ENCODE data around the gene ZMYND10. TPM values are rescaled to one million over a fixed set of nuclear protein-coding genes. Genes with fewer than 3 reads are reported as not detected.
A peak's percentile ranks its signal among the peaks of the same experiment; 100 is the strongest.

The ZMYND10 gene
- total RNA-seq, 1 donor from 2014 or later = 0.13 TPM

GRCh38 chr3:50371133-50371685 is 25.7 kb upstream of the ZMYND10 start:
- DNase-seq (ENCODE audit: low read depth, low spot score) = no peak

- DNase-seq (ENCODE audit: low read depth, low spot score) = no peak
Measured at GRCh38 chr3:50370594-50370993, 25.1 kb upstream of the ZMYND10 start.

GRCh38 chr3:50369012-50369670 is 23.6 kb upstream of the ZMYND10 start:
- DNase-seq (ENCODE audit: low read depth, low spot score) = no peak

DNA sequence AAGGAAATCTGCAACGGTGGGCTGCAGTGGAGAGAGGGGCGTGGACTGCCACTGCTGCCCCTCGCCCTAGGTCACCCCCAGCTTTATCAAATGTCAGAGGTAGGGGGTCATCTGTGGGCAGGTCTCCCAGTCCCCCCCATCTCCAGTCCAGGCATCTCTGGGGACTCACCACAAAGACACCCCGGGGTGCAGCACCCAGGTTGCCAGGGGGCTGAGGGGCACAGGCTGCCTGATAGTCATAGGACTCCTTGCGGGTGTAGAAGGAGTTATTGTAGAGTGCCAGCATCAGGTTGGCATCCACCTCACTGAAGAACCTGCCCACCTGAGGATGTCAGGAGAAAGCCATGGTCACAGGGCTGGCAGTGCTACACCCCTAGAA is 20.3 kb upstream of the ZMYND10 start:
- DNase-seq (ENCODE audit: low read depth, low spot score) = no peak

DNA sequence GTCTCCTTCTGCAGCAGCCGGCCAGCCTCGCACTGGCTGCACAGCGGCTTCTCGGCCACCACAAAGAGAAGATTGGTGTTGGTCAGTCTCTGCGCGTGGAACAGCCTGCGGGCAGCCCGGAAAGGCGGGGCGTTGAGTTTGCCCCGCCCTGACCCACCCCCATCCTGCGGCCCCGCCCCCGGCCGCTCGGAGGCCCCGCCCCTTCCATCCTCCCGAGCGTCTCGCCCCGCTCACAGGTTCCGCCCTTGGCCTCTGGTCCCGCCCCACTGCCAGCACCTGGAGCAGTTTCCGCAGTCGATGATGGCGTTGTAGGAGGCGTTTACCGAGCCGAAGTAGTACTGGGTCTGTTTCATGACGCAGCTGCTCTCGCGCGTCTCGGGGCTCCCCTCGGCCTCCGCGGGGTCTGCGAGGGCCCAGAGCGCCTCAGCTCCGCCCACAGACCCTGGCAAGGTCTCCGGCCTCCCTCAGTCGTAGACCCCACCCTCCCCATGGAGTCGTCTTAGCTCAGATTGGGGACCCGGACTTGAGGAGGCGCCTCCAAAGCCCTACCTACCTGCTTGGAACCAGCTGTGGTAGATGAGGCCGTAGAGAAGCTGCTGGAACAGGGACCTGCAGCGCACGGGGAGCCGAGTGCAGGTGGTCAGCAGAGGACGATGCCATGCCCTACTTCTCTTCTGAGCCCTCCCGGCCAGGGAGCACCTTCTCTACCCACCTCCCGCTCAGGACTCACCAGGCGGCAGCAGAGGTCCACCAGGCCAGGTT is 19.7 kb upstream of the ZMYND10 start:
- DNase-seq (ENCODE audit: low read depth, low spot score) = no peak

GRCh38 chr3:50364573-50365079 is 19.1 kb upstream of the ZMYND10 start:
- no peak for DNase-seq (ENCODE audit: low read depth, low spot score)

GRCh38 chr3:50359760-50360110 is 14.2 kb upstream of the ZMYND10 start:
- DNase-seq (ENCODE audit: low read depth, low spot score) = no peak

DNA sequence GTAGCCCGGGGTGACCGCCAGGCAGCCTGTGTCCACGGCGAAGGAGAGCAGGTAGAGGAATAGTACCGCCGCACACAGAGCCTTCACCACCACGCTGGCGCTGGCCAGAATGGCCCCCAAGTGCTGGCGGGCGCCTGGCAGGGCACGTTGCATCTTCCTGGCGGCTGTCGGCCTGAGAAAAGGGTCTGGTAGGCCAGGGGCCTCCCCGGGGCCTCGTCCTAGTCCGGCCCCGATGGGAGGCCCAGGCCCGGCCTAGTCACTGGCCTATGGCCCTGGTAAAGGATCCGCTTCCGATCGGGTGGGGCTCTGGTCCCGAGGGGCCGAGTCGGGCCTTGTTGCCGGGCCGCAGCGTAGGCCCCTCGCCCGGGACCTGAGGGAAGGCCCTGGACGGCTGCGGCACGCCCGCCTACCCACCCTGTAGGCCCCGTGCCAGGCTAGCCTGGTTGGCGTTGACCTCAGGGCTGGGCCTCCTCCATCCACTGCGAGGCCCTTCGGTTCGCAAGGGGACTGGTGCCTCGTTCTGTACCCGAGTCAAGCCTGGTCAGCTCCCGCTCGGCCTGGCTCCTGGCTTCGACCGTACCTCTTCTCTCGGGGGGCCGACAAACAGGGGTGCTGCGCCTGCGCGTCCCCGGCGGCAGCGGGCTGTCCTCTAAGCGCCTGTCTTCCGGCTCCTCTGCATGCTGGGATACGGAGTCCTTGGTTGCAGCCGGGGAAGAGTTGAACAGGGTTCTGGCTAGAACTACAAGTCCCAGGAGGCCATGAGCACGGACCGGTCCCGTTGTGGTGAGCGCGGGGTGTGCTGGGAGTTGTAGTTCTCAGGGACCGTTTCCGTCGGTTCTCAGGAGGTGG is 13.6 kb upstream of the ZMYND10 start, which contains the start of gene TMEM115:
TMEM115 (minus strand) TSS at position 611 of the 849 bp plus-strand sequence; CDS start at position 153, 458 bp downstream.
- peak; percentile 96 for DNase-seq (ENCODE audit: low read depth, low spot score)

DNA sequence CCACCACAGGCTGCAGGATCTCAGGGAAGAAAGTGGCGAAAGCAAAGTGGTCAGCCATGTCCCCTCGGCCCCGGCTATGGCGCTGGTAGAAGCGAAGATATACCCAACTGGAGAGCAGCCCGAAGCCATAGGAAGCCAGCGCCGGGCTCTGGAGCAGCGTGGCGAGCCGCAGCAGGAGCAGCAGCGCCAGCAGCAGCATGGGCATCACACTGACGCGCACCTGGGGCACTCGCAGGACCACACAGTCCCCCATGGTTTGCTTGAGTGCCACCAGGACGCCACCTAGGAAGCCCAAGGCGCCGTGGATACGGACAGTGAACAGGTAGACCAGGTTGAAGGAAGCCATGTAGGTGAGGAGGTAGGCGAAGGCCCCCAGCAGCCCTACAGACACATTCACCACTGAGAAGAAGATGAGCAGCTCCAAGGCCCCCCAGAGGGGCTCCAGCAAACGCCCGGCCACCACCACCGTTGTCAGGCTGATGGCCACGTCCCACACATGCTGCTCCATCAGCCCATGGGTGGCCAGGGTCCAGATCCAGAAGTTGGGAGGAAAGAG is 12.9 kb upstream of the ZMYND10 start:
- DNase-seq (ENCODE audit: low read depth, low spot score) = no peak

- DNase-seq (ENCODE audit: low read depth, low spot score) = no peak
Measured at GRCh38 chr3:50357481-50357880, 11.9 kb upstream of the ZMYND10 start.

DNA sequence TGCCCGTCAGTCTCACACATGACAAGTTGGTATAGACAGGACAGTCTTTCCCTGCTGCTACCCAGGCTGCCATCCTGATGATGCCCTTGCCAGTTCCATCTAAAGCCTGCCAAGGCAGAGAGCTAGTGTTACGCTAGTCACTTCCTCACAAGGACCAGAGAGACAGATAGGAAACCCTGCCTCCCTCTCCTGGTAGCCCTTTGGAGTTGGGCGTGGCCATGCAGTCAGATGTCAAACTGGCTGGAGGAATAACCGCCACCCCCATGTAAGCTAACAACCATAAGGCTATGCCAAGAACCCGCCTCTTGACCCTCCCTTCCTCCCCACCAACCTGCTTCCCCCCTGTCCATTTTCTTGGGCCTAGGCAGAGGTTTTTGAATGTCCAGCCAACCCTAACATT is 11.0 kb upstream of the ZMYND10 start:
- no peak for DNase-seq (ENCODE audit: low read depth, low spot score)

DNA sequence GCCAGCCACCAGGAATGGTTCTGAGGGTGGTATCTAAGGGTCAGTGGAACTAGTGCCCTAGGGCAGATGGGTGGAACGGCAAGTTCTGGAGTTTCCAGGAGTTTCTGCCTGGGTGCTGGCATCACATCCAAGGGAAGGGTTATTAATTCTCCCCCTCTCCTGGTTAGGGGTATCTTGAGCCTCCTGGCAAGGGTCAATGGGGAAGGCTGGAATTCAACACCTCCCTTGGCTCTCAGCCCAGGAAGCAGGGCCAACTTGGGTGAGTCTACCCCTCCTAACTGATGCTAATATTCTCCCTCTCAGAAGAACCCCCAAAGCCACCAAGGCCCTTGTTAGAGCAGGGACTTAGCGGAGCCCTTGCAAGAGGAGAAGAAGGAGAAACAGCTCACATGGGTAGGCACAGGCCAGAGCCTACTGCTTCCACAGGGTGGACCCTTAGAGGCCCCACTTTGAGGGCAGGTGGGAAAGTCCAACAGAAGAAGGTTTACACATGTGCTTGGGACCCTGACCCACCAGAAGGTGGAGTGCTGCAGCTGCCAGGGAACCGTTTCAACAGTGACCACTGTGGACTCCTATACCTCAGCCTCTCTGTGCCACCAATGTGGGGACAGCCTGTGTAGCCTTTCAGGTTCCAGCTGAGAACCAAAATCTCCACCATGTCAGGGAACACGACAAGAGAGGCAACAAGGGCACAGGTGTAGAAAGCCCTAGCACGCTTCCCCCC is 10.5 kb upstream of the ZMYND10 start:
- DNase-seq (ENCODE audit: low read depth, low spot score) = no peak

DNA sequence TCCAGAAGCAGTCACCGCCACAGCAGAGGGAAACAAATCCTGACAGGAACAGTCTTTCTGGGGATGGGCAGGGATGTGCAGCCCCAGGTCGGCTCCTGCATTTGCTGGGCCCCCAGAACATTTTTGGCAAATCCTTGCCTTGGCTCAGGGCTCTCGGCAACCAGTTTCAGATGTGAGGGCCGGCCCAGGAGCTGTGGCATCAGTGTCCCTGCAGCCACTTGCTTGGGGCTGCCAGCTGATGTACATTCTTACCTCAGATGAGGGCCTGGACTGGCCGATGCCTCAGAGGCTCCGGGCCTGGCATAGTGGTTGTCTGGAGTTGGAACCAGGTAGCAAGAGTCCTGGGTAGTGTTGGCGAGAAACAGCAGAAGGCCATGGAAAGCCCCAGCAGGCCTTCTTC is 9.3 kb upstream of the ZMYND10 start:
- no peak for DNase-seq (ENCODE audit: low read depth, low spot score)

DNA sequence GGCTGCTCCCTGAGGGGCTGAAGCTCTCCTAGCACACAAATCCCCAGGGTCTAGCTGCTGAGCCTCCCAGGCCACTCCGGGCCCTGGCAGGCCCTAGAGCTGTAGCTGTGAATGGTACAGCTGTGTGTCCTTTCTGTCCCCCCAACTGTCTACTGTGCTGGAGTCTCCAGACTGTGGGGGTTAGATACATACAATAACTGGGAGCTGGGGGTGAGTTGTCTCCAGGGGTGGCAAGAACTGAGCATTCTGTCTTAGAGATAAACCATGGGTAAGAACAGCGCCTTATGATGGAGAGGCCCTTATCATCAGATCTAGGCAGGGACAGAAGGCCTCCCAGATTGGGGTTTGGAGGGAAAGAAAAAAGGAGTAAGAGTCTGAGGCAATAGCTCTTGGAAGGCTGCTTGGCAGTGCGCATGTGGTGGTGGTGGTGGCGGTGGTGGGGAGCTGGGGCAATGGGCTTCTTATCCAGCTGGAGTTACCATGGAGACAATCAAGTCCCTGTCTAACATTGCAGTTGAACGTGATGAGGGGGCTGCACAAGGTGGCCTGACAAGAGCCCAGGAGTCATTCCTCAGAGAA is 8.7 kb upstream of the ZMYND10 start:
- DNase-seq (ENCODE audit: low read depth, low spot score) = no peak

- no peak for DNase-seq (ENCODE audit: low read depth, low spot score)
Measured at GRCh38 chr3:50353245-50354004, 7.9 kb upstream of the ZMYND10 start.

- no peak for DNase-seq (ENCODE audit: low read depth, low spot score)
Measured at GRCh38 chr3:50352781-50353180, 7.2 kb upstream of the ZMYND10 start.

DNA sequence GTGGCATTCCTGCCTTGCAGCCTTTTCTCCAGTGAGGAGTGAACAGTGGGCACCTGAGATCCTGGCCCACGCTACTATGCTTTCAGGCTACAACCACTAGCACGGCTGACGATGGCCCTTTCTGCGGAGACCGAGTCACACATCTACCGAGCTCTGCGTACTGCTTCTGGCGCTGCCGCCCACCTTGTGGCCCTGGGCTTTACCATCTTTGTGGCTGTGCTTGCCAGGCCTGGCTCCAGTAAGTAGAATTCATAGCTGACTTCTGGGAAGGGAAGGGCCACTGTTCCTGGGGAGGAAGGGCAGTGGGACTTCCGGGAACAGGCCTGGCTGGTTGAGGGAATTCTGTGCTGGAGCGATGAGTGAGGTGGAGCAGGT is 5.8 kb upstream of the ZMYND10 start:
- DNase-seq (ENCODE audit: low read depth, low spot score) = no peak

GRCh38 chr3:50350527-50351322 is 5.2 kb upstream of the ZMYND10 start, which contains the start of the genes CYB561D2 and NPRL2:
Gene CYB561D2 (plus strand): TSS chr3:50350862. CDS start chr3:50351434, 572 bp downstream.
Gene NPRL2 (minus strand): TSS chr3:50350775. CDS start chr3:50350652, 123 bp downstream.
- peak; percentile 72 for DNase-seq (ENCODE audit: low read depth, low spot score)

GRCh38 chr3:50350213-50350526 is 4.6 kb upstream of the ZMYND10 start:
- DNase-seq (ENCODE audit: low read depth, low spot score) = no peak

All from pulmonary artery endothelial cell (primary cell).